Uterus (tissue), 2 donors: Measurements from ENCODE around the gene DAND5.

ENCODE experiments used
- CTCF ChIP-seq, 4 experiments: fragments of 200-600 bp in 2 of 4; fragments of 450-650 bp in 2 of 4; sonication (generic) in 2 of 4; IDR thresholded peaks; one replicate each; pipeline ENCODE4 v1.5.1; 2016 to 2019; ENCODE audit warnings: antibody characterized with exemption in 4 of 4, mild to moderate bottlenecking in 2 of 4, moderate library complexity in 1 of 4
- POLR2A ChIP-seq, 2 donors: fragments of 450-650 bp; IDR thresholded peaks; one replicate each; pipeline ENCODE4 v1.6.1; 2016; ENCODE audit warnings: antibody characterized with exemption in 2 of 2, mild to moderate bottlenecking in 1 of 2, moderate library complexity in 1 of 2

GRCh38 chr19:13003081-13003480 is 33.7 kb downstream of the DAND5 start:
- TF ChIP-seq POLR2A (IDR thresholded peaks at IDR 0.05) = no peak
- TF ChIP-seq CTCF (IDR thresholded peaks at IDR 0.05) = no peak
